Neural progenitor cell (in vitro differentiated cells): Measurements from ENCODE around the gene RNF212B. TPM values are rescaled to one million over a fixed set of nuclear protein-coding genes. Genes with fewer than 3 reads are reported as not detected.

Experiments used
- DNase-seq: peaks from one replicate; pipeline ENCODE4 v3.0.0-alpha.2; 2016; ENCODE audit warnings: low spot score
- H2AFZ ChIP-seq: fragments of 200-600 bp; sonication (generic); replicated peaks from 2 replicates; pipeline ENCODE4 v1.6.1; 2016; ENCODE audit warnings: antibody characterized with exemption
- H3F3A ChIP-seq: fragments of 200-600 bp; sonication (generic); 2 replicates; pipeline ENCODE4 v1.6.1; 2016; ENCODE audit warnings: antibody characterized with exemption, low read depth
- H3K27ac ChIP-seq: fragments of 200-600 bp; sonication (generic); 2 replicates; pipeline ENCODE4 v1.5.1; 2016; ENCODE audit warnings: mild to moderate bottlenecking
- H3K27me3 ChIP-seq: fragments of 200-600 bp; sonication (generic); 2 replicates; pipeline ENCODE4 v1.6.1; 2016; ENCODE audit warnings: mild to moderate bottlenecking, moderate library complexity
- H3K36me3 ChIP-seq: fragments of 200-600 bp; sonication (generic); 2 replicates; pipeline ENCODE4 v1.5.1; 2016
- H3K4me1 ChIP-seq: fragments of 200-600 bp; sonication (generic); 2 replicates; pipeline ENCODE4 v1.6.1; 2016; ENCODE audit warnings: mixed run types
- H3K4me2 ChIP-seq: fragments of 200-600 bp; sonication (generic); 2 replicates; pipeline ENCODE4 v1.6.1; 2016
- H3K4me3 ChIP-seq: fragments of 200-600 bp; sonication (generic); 2 replicates; pipeline ENCODE4 v1.5.1; 2016
- H3K79me2 ChIP-seq: fragments of 200-600 bp; sonication (generic); 2 replicates; pipeline ENCODE4 v1.6.1; 2016; ENCODE audit warnings: low read depth
- H3K9ac ChIP-seq: fragments of 200-600 bp; sonication (generic); 2 replicates; pipeline ENCODE4 v1.6.1; 2016
- H3K9me3 ChIP-seq: fragments of 200-600 bp; sonication (generic); 2 replicates; pipeline ENCODE4 v1.5.1; 2016; ENCODE audit warnings: low read depth
- H4K20me1 ChIP-seq: fragments of 200-600 bp; sonication (generic); 2 replicates; pipeline ENCODE4 v1.6.1; 2016; ENCODE audit warnings: low read depth
- H3K27ac Mint-ChIP-seq: 3 replicates; pipeline ENCODE4 v1.8.0; 2021; ENCODE audit warnings: mixed read lengths
- H3K27me3 Mint-ChIP-seq: 2 replicates; pipeline ENCODE4 v1.8.0; 2022; ENCODE audit warnings: low read depth, mild to moderate bottlenecking, inconsistent platforms, moderate library complexity, mixed read lengths; ENCODE audit not compliant: insufficient read depth
- H3K36me3 Mint-ChIP-seq: 3 replicates; pipeline ENCODE4 v1.8.0; 2021; ENCODE audit warnings: mixed read lengths
- H3K4me1 Mint-ChIP-seq: 3 replicates; pipeline ENCODE4 v1.8.0; 2021; ENCODE audit warnings: mixed read lengths
- H3K4me3 Mint-ChIP-seq: 3 replicates; pipeline ENCODE4 v1.8.0; 2021; ENCODE audit warnings: mild to moderate bottlenecking, moderate library complexity, mixed read lengths
- H3K9me3 Mint-ChIP-seq: 3 replicates; pipeline ENCODE4 v1.8.0; 2020; ENCODE audit warnings: mixed read lengths
- CTCF ChIP-seq: fragments of 200-600 bp; sonication (generic); IDR thresholded peaks from 2 replicates; pipeline ENCODE4 v1.5.1; 2017; ENCODE audit warnings: antibody characterized with exemption, mild to moderate bottlenecking
- EZH2 ChIP-seq: fragments of 200-600 bp; sonication (generic); IDR thresholded peaks from 2 replicates; pipeline ENCODE4 v1.6.1; 2017; ENCODE audit warnings: antibody characterized with exemption, mild to moderate bottlenecking, moderate library complexity
- EZH2phosphoT487 ChIP-seq: fragments of 200-600 bp; sonication (generic); IDR thresholded peaks from 2 replicates; pipeline ENCODE4 v1.6.1; 2017; ENCODE audit warnings: antibody characterized with exemption
- total RNA-seq: library from RNA; depleted of rRNA; stranded (reverse); fragments of >200 nt; gene quantifications from 2 replicates; pipeline ENCODE4 v1.2.3, GENCODE V29; 2015; ENCODE audit warnings: low replicate concordance

Gene RNF212B
- total RNA-seq, 1 donor from 2014 or later, result not detected

DNA sequence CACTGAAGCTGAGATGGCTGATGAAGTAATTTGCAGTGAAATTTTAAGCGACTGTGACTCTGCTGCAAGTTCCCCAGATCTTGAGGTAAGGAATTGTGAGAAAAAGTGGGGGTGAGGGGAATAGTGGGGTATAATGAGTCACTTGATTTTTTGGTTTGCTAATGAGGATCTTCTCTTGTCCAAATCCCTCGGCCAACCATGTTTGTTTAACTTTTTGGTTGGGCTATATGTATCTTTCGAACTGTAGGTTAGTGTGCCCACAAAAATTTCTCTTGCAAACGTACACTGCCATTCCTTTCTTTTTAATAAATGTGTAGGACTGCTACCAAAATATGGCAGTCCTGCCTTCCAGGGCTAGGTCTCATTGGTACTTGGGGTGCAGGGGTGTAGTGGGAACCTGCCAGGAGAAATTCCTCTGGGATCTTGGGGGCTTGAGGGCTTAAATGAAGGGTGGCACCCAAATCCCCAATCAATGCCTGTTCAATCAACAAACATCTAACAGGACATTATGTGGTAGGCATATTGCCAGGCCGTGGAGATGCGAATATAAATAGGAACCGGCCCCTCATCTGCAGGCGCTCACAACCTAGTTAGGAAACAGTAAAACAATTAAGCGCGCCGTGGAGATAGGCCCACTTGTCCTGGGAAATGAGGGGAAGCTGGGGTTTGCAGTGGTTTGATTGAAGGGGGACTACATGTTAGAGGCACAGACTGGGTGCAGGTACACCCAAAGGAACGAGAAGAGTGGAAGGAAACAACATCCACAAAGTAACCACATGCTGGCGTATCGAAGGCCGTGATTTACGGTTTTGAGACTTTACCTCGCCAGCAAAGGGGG lies 82.2 kb downstream of the RNF212B start:
- Mint-ChIP-seq H3K36me3 (peaks cover 29% of the 10 kb centered on the region), H3K9me3 (no peaks in the 10 kb centered on the region), H3K4me1 (peaks cover 27% of the 10 kb centered on the region), H3K27me3 (peaks cover 13% of the 10 kb centered on the region), H3K4me3 (peak overlapping the region; percentile 93), H3K27ac (peak overlapping the region; percentile 89)
- peak overlapping the region; percentile 57 for H2AFZ ChIP-seq
- H3K4me1 ChIP-seq, result peaks cover 22% of the 10 kb centered on the region
- DNase-seq, result no peak
- H3K27ac ChIP-seq, result peak overlapping the region; percentile 95
- peaks cover 40% of the 10 kb centered on the region for H3F3A ChIP-seq
- peak overlapping the region; percentile 65 for H3K4me2 ChIP-seq
- no peak overlapping the region for H3K9ac ChIP-seq
- peak overlapping the region; percentile 40 for H3K4me3 ChIP-seq
- H3K9me3 ChIP-seq, result no peaks in the 10 kb centered on the region
- H3K27me3 ChIP-seq, result no peaks in the 10 kb centered on the region
- H4K20me1 ChIP-seq, result peaks cover 20% of the 10 kb centered on the region
- peaks cover 15% of the 10 kb centered on the region for H3K36me3 ChIP-seq
- H3K79me2 ChIP-seq, result peaks cover 29% of the 10 kb centered on the region
- TF ChIP-seq EZH2 (no peak), CTCF (no peak), EZH2phosphoT487 (no peak)

GRCh38 chr14:23320584-23321571 lies 83.1 kb downstream of the RNF212B start, which contains the start of gene PABPN1:
TSS of gene PABPN1 (plus strand) at chr14:23321457. CDS start at chr14:23321470, 13 bp downstream.
- peak within 1 kb of the TSS; percentile 95 for H3K4me2 ChIP-seq
- peak within 1 kb of the TSS; percentile 82 for H2AFZ ChIP-seq
- H3K4me3 ChIP-seq, result peak within 1 kb of the TSS; percentile 96
- peaks cover 14% of the 10 kb centered on the region for H3K36me3 ChIP-seq
- peak within 1 kb of the TSS; percentile 97 for H3K27ac ChIP-seq
- H4K20me1 ChIP-seq, result peaks cover 20% of the 10 kb centered on the region
- Mint-ChIP-seq H3K4me1 (peaks cover 27% of the 10 kb centered on the region), H3K27ac (peak within 1 kb of the TSS; percentile 98), H3K36me3 (peaks cover 31% of the 10 kb centered on the region), H3K27me3 (peaks cover 13% of the 10 kb centered on the region), H3K4me3 (peak within 1 kb of the TSS; percentile 98), H3K9me3 (no peaks in the 10 kb centered on the region)
- H3K4me1 ChIP-seq, result peaks cover 22% of the 10 kb centered on the region
- TF ChIP-seq EZH2phosphoT487 (no peak), CTCF (no peak), EZH2 (no peak)
- H3K27me3 ChIP-seq, result no peaks in the 10 kb centered on the region
- H3K9me3 ChIP-seq, result no peaks in the 10 kb centered on the region
- H3F3A ChIP-seq, result peaks cover 47% of the 10 kb centered on the region
- peaks cover 29% of the 10 kb centered on the region for H3K79me2 ChIP-seq
- DNase-seq, result peak; percentile 100
- peak within 1 kb of the TSS; percentile 98 for H3K9ac ChIP-seq

DNA sequence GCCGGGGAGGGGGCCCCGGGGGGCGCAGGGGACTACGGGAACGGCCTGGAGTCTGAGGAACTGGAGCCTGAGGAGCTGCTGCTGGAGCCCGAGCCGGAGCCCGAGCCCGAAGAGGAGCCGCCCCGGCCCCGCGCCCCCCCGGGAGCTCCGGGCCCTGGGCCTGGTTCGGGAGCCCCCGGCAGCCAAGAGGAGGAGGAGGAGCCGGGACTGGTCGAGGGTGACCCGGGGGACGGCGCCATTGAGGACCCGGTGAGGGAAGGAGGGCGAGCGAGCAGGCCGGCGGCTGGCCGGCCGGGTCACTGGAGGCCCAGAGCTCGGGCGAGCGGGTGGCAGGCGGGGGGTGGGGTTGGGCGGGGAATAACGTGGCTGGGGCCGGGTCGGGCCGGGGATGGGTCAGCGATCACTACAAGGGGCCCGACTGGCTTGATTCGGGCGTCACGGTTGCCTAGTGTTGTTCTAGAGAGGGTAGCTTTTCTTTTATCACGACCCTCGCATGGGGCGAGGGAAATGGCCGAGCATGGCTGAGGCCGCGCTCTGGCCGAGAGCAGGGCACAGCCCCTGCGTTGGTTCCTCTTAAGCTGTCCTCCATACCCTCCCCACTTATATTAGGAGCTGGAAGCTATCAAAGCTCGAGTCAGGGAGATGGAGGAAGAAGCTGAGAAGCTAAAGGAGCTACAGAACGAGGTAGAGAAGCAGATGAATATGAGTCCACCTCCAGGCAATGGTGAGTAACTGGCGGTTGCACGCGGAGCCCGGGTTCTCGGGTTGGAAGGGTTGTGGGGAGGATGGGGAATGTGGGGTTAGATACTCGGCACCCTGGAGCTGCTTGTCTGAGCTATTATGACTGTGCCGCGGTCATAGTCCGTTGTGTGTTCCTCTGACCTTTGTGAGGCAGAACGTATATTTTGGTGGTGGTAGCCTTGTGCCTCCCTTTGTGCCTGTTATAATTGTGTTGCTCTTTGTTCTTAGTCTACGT lies 84.1 kb downstream of the RNF212B start:
- Histone ChIP-seq H3K4me3 (peak overlapping the region; percentile 96), H3K27ac (peak overlapping the region; percentile 97), H3K4me1 (peaks cover 22% of the 10 kb centered on the region), H3K9me3 (no peaks in the 10 kb centered on the region), H3K79me2 (peaks cover 29% of the 10 kb centered on the region), H3F3A (peaks cover 57% of the 10 kb centered on the region), H3K36me3 (peaks cover 14% of the 10 kb centered on the region), H3K27me3 (no peaks in the 10 kb centered on the region), H3K4me2 (peak overlapping the region; percentile 95), H4K20me1 (peaks cover 20% of the 10 kb centered on the region), H2AFZ (peak overlapping the region; percentile 82), H3K9ac (peak overlapping the region; percentile 98)
- Mint-ChIP-seq H3K9me3 (no peaks in the 10 kb centered on the region), H3K27ac (peak overlapping the region; percentile 98), H3K4me1 (peaks cover 27% of the 10 kb centered on the region), H3K27me3 (peaks cover 13% of the 10 kb centered on the region), H3K36me3 (peaks cover 27% of the 10 kb centered on the region), H3K4me3 (peak overlapping the region; percentile 98)
- peak; percentile 58 for DNase-seq
- no peak for TF ChIP-seq EZH2
- no peak for TF ChIP-seq CTCF
- no peak for TF ChIP-seq EZH2phosphoT487
